Breast epithelium (tissue), 4 donors: Measurements from ENCODE around the gene TMOD2. TPM values are rescaled to one million over a fixed set of nuclear protein-coding genes. Genes with fewer than 3 reads are reported as not detected.

Source experiments
- DNase-seq, 2 donors: peaks; one replicate each; pipeline ENCODE4 v3.0.0-alpha.2; 2019; ENCODE audit warnings: low spot score in 2 of 2
- H3K27ac ChIP-seq, 2 donors: fragments of 200-600 bp; sonication (generic) in 1 of 2; one replicate each; pipeline ENCODE4 v1.5.1; 2016 to 2019; ENCODE audit warnings: mild to moderate bottlenecking in 1 of 2
- H3K27me3 ChIP-seq, 2 donors: fragments of 200-600 bp; sonication (generic) in 1 of 2; one replicate each; pipeline versions ENCODE4 v1.5.1 to v1.6.0; 2017 to 2019; ENCODE audit warnings: control low read depth in 1 of 2, mild to moderate bottlenecking in 1 of 2
- H3K36me3 ChIP-seq: fragments of 200-600 bp; one replicate; pipeline ENCODE4 v1.5.1; 2019
- H3K4me1 ChIP-seq, 2 donors: fragments of 200-600 bp; sonication (generic); one replicate each; pipeline ENCODE4 v1.5.1; 2016 to 2019; ENCODE audit warnings: control low read depth in 1 of 2
- H3K4me3 ChIP-seq, 3 donors: fragments of 200-600 bp; sonication (generic); 1 replicate in 2 of 3; 2 replicates in 1 of 3; pipeline ENCODE4 v1.5.1; 2016 to 2019; ENCODE audit warnings: mild to moderate bottlenecking in 3 of 3, moderate library complexity in 2 of 3
- H3K9me3 ChIP-seq, 2 donors: fragments of 200-600 bp; sonication (generic) in 1 of 2; one replicate each; pipeline ENCODE4 v1.5.1; 2016 to 2019; ENCODE audit warnings: control low read depth in 1 of 2
- POLR2A ChIP-seq: fragments of 450-650 bp; IDR thresholded peaks from one replicate; pipeline ENCODE4 v1.6.1; 2016; ENCODE audit warnings: antibody characterized with exemption, mild to moderate bottlenecking, moderate library complexity
- POLR2AphosphoS5 ChIP-seq, 3 donors: sonication (generic); formaldehyde crosslinking; IDR thresholded peaks; one replicate each; pipeline ENCODE4 v1.6.1; 2017; ENCODE audit warnings: antibody characterized with exemption in 3 of 3
- intact Hi-C: fragments of 100-400 bp; cut with DNase I; formaldehyde crosslinking; loops from one replicate; pipeline ENCODE4 v1.15.1; 2023; ENCODE audit warnings: low total_unique reads
- total RNA-seq, 3 donors: library from RNA; depleted of rRNA; stranded (reverse); fragments of >200 nt; gene quantifications; one replicate each; pipeline ENCODE4 v1.1.0, GENCODE V29; 2016
- TF ChIP-seq, protein P1 (sequence below), 3 donors: fragments of 450-650 bp; IDR thresholded peaks; one replicate each; pipeline ENCODE4 v1.5.1; 2016 to 2017; ENCODE audit warnings: antibody characterized with exemption in 3 of 3, mild to moderate bottlenecking in 3 of 3, moderate library complexity in 3 of 3

Gene TMOD2
- 10 to 100 TPM in 2 of 3 donors, 1 to 10 TPM in 1; 8.6 to 16.8 (median 11.5) TPM for total RNA-seq

DNA sequence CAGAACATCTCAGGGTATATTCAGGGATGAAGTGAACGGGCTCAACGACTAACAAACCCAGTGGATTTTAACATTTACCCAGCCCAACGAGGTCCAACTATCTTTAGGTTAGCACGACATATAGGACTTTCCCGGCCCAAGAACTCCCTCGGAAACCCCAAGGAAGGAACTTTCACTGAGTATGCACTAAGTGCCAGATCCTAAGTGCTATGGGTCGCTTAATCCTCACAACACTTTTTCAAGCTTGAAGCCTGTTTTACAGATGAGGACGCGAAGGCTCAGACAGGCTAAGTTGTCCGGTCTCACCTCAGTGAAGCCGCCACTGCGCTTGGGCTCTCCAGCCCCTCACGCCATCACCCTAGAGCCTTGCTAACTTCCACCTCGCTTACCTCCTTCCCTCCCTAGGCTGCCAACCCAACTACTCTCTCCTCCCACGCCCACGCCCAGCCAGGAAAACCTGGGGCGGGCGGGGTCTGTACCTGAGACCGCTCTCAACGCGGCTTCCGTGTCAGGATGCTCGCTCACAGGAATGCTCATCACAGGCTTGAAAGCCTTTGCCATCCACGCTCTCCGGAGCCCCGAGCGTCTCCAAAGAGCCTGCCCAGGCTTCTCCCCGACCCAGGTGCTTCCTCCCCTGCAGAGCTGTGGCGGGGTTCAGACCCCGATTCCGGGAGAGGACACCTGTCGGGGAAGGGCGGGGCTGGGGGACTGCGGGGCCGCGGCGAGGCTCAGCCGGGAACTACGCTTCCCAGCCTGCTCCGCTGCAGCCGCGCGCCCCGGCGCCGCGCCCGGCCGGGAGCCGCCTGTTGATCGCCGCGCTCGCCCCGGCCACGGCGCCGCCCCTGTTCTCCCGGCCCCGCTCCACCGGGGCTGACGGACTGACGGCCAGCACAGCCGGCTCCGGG is at the start of gene TMOD2:
TMOD2 (plus strand) TSS at position 806 of the 905 bp plus-strand sequence. CDS start 14,845 bp downstream, outside the sequence.
- intact Hi-C loops, result no loop called here
- Histone ChIP-seq H3K27me3 (no peaks in the 10 kb centered on the region), H3K4me3 (peak within 1 kb of the TSS; percentile 72 to 96 (median 81)), H3K4me1 (peaks cover 0 to 4% of the 10 kb centered on the region in 2 donors), H3K27ac (peak within 1 kb of the TSS; percentile 29 to 68), H3K9me3 (no peaks in the 10 kb centered on the region), H3K36me3 (no peaks in the 10 kb centered on the region)
- DNase-seq, result peak; percentile 25 to 58
- TF ChIP-seq POLR2AphosphoS5 (IDR thresholded peaks at IDR 0.05), result no peak
- TF ChIP-seq, protein P1, sequence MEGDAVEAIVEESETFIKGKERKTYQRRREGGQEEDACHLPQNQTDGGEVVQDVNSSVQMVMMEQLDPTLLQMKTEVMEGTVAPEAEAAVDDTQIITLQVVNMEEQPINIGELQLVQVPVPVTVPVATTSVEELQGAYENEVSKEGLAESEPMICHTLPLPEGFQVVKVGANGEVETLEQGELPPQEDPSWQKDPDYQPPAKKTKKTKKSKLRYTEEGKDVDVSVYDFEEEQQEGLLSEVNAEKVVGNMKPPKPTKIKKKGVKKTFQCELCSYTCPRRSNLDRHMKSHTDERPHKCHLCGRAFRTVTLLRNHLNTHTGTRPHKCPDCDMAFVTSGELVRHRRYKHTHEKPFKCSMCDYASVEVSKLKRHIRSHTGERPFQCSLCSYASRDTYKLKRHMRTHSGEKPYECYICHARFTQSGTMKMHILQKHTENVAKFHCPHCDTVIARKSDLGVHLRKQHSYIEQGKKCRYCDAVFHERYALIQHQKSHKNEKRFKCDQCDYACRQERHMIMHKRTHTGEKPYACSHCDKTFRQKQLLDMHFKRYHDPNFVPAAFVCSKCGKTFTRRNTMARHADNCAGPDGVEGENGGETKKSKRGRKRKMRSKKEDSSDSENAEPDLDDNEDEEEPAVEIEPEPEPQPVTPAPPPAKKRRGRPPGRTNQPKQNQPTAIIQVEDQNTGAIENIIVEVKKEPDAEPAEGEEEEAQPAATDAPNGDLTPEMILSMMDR (IDR thresholded peaks at IDR 0.05), result no peak
- no peak for TF ChIP-seq POLR2A

DNA sequence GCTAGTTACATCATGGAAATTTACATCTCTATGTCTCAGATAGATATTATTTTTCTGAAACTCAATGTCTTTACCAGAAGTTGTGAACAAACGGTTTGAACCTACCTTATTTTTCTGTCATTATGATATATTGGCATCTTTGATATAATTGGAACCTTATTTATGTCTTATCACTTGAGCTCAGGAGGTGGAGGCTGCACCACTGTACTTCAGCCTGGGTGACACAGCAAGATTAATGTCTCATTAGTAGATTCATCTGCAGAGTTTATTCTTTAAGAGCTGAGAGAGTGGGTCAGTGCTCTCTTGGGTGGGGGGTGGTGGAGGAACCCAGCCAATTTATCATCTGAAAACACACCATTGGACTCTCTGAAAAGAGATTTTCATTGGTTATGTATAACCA is 48.7 kb upstream of the TMOD2 start:
- no peaks in the 10 kb centered on the region for H3K36me3 ChIP-seq
- no peak for DNase-seq
- no peaks in the 10 kb centered on the region for H3K4me1 ChIP-seq
- H3K27ac ChIP-seq, result no peak overlapping the region
- H3K27me3 ChIP-seq, result peaks cover 0 to 4% of the 10 kb centered on the region in 2 donors
- TF ChIP-seq POLR2AphosphoS5 (IDR thresholded peaks at IDR 0.05), result no peak
- TF ChIP-seq, protein P1 (IDR thresholded peaks at IDR 0.05), result no peak
- no peak for TF ChIP-seq POLR2A
- intact Hi-C loops, result no loop called here
- H3K4me3 ChIP-seq, result no peak overlapping the region
- H3K9me3 ChIP-seq, result no peaks in the 10 kb centered on the region

DNA sequence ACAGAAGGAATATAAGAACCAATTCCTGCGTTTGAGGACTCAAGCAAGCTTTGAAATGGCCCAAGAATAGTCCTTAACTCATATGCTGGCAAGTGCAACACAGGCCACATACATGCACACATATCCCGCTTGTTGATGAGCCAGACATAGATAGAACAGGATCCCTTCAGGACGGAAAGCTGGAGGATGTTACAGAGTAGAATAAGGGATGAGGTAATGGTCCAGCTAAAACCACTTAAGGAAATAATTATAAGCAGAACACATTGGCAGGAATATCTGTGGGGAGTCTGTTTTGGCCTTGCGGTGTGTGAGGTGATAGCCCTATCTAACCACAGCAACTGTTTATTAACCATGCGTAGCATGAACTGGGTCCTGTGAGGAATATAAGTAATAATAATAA is 45.1 kb upstream of the TMOD2 start:
- Histone ChIP-seq H3K27ac (no peak overlapping the region), H3K36me3 (no peaks in the 10 kb centered on the region), H3K4me3 (no peak overlapping the region), H3K27me3 (no peaks in the 10 kb centered on the region), H3K9me3 (no peaks in the 10 kb centered on the region), H3K4me1 (no peaks in the 10 kb centered on the region)
- no peak for DNase-seq
- intact Hi-C loops, result no loop called here
- TF ChIP-seq POLR2A (no peak), POLR2AphosphoS5 (IDR thresholded peaks at IDR 0.05) (no peak)
- TF ChIP-seq, protein P1 (IDR thresholded peaks at IDR 0.05), result no peak

GRCh38 chr15:51706926-51707608 is 44.3 kb upstream of the TMOD2 start:
- Histone ChIP-seq H3K4me1 (no peaks in the 10 kb centered on the region), H3K36me3 (no peaks in the 10 kb centered on the region), H3K4me3 (no peak overlapping the region), H3K9me3 (no peaks in the 10 kb centered on the region), H3K27me3 (no peaks in the 10 kb centered on the region), H3K27ac (peak overlapping the region in 1 of 2 donors; percentile 7)
- intact Hi-C loops, result no loop called here
- TF ChIP-seq, protein P1 (IDR thresholded peaks at IDR 0.05), result no peak
- TF ChIP-seq POLR2A (no peak), POLR2AphosphoS5 (IDR thresholded peaks at IDR 0.05) (no peak)
- DNase-seq, result no peak

DNA sequence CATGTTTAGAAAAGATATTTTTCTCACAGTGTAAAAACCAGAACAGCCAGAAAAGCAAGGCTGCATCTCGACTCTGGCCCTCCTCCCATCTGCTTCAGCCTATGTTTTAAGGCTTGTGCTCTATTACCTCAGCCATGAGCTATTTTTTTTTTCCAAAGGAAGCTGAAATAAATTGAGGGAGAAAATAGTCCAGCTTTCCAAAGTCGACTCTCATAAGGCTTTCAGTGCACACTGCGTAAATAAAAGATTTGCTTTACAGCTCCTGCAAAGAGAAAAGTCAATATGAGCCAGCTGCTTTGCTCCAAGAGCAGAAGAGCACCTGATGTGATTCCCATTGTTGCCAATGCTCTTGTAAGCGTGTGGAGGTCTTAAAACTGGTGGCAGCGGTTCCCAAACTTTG is 43.4 kb upstream of the TMOD2 start:
- no peaks in the 10 kb centered on the region for H3K36me3 ChIP-seq
- H3K9me3 ChIP-seq, result no peaks in the 10 kb centered on the region
- H3K27me3 ChIP-seq, result no peaks in the 10 kb centered on the region
- H3K4me1 ChIP-seq, result no peaks in the 10 kb centered on the region
- DNase-seq, result no peak
- no peak overlapping the region for H3K27ac ChIP-seq
- TF ChIP-seq, protein P1 (IDR thresholded peaks at IDR 0.05), result no peak
- TF ChIP-seq POLR2AphosphoS5 (IDR thresholded peaks at IDR 0.05), result no peak
- no peak for TF ChIP-seq POLR2A
- intact Hi-C loops, result no loop called here
- H3K4me3 ChIP-seq, result no peak overlapping the region
